SK-N-MC (cell line): ENCODE measurements around the gene DGKD.
A peak's percentile ranks its signal among the peaks of the same experiment; 100 is the strongest.

ENCODE experiments used
- DNase-seq: peaks from one replicate; pipeline ENCODE4 v3.0.0-alpha.2; 2011; ENCODE audit warnings: low read depth, low spot score
- H3K27ac ChIP-seq: fragments of 200-600 bp; sonication (generic); 2 replicates; pipeline ENCODE4 v1.5.1; 2016; ENCODE audit warnings: mixed run types
- H3K36me3 ChIP-seq: fragments of 200-600 bp; sonication (generic); 2 replicates; pipeline ENCODE4 v1.6.1; 2017; ENCODE audit warnings: antibody characterized with exemption, low read length, mixed read lengths; ENCODE audit not compliant: insufficient read depth
- H3K4me3 ChIP-seq: fragments of 200-600 bp; sonication (generic); 2 replicates; pipeline ENCODE4 v1.5.1; 2016
- H3K9ac ChIP-seq: fragments of 200-600 bp; sonication (generic); 2 replicates; pipeline ENCODE4 v1.8.0; 2017; ENCODE audit warnings: mixed run types, mixed read lengths; ENCODE audit not compliant: insufficient read length
- H3K9me3 ChIP-seq: fragments of 200-600 bp; sonication (generic); 2 replicates; pipeline ENCODE4 v1.6.1; 2017; ENCODE audit warnings: low read depth, mild to moderate bottlenecking, antibody characterized with exemption, low read length, moderate library complexity, mixed read lengths
- EZH2 ChIP-seq: fragments of 200-600 bp; sonication (generic); IDR thresholded peaks from one replicate; pipeline ENCODE4 v1.6.1; 2017; ENCODE audit warnings: antibody characterized with exemption
- FOXP2 ChIP-seq: optimal IDR thresholded peaks from 2 replicates; pipeline ENCODE3; 2011; ENCODE audit warnings: mild to moderate bottlenecking, moderate library complexity; ENCODE audit not compliant: insufficient read depth; ENCODE audit errors: extremely low read length, control extremely low read depth
- POLR2AphosphoS5 ChIP-seq: IDR thresholded peaks from 2 replicates; pipeline ENCODE4 v1.6.1; 2012; ENCODE audit warnings: mild to moderate bottlenecking, low read depth, low read length, borderline replicate concordance

DGKD gene

DNA sequence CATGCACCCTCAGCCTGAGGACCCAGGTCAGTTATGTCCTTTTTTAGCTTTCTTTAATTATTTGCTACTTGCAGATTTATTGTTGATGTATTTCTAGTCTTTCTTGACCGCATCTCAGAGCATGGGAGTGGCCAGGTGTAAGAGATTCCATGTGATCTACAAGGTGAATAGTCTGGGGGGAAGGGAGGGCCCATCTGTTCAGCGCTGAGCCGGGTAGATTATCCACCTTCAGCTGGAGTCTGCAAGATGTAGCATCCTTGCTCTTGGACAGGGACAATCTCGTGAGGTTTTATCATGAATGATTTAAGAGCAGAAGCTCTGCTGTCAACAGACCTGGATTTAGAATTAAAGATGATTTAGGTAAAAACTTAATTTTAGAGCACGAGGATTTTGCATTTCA lies 12.0 kb upstream of the DGKD start:
- H3K27ac ChIP-seq = no peak overlapping the region
- no peaks in the 10 kb centered on the region for H3K9me3 ChIP-seq
- H3K9ac ChIP-seq = no peak overlapping the region
- no peak overlapping the region for H3K4me3 ChIP-seq
- no peaks in the 10 kb centered on the region for H3K36me3 ChIP-seq
- no peak for TF ChIP-seq FOXP2
- TF ChIP-seq EZH2 = no peak
- TF ChIP-seq POLR2AphosphoS5 = no peak
- no peak for DNase-seq

DNA sequence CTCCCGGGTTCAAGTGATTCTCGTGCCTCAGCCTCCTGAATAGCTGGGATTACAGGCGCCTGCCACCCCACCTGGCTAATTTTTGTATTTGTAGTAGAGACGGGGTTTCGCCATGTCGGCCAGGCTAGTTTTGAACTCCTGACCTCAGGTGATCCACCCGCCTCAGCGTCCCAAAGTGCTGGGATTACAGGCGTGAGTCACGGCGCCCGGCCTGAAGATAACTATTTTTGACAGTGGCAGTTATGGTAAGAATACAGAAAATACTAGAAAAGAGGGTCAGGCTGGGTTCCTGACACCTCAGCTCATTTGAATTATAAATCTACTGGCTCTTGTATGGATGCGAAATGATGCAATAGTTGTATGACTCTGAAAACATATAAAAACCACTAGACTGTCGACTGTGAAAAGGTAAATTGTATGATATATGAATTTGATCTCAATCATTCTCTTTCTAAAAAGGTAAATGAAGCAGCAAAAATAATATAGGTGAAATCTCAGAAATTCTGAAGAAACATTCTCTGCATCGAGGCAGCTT lies 11.1 kb upstream of the DGKD start:
- no peak for DNase-seq
- no peaks in the 10 kb centered on the region for H3K9me3 ChIP-seq
- H3K27ac ChIP-seq = peak overlapping the region; percentile 31; the same call in 1 of the 2 replicates
- no peak overlapping the region for H3K4me3 ChIP-seq
- peak overlapping the region; percentile 32 for H3K9ac ChIP-seq
- no peaks in the 10 kb centered on the region for H3K36me3 ChIP-seq
- TF ChIP-seq EZH2 (no peak), POLR2AphosphoS5 (no peak)

DNA sequence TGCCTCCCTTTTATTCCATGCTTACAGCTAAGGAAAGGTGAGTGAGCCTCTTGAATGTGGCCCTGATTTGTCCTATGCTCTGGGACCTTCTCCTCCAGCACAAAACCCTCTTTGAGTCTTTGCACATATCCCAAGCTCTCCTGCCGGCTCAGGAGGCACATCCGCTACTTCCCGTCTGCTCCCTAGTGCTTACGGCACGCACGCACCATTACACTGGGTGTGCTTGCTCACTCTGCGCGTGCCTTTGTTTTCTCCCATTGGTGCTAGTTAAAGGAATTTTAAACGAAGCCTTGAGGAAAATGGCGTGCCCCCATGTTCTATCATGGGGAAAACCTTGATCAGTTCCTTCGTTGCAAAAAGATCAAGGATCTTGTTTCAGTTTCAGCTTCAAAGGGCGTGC lies 7.9 kb upstream of the DGKD start:
- H3K4me3 ChIP-seq = no peak overlapping the region
- no peak overlapping the region for H3K27ac ChIP-seq
- no peak for DNase-seq
- H3K9ac ChIP-seq = no peak overlapping the region
- no peaks in the 10 kb centered on the region for H3K36me3 ChIP-seq
- no peaks in the 10 kb centered on the region for H3K9me3 ChIP-seq
- TF ChIP-seq EZH2 (no peak), FOXP2 (no peak), POLR2AphosphoS5 (no peak)

DNA sequence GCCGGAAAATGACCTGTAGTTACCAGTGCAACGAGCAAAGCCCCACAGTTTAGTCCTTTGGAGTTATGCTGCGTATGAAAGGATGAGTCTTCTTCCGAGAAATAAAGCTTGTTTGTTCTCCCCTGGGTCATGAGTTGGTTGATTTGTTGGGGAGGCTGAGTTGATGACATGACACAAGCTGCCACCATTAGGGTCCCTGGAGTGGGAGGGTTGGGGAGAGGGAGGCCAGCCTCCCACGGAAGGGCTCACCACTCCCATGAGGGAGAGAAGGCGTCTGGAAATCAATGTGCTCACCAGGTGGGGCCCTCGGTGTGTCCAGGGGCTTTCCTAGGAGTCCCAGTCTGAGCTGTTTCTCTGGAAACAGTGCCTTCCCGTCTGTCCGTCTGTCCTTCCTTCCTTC lies 7.4 kb upstream of the DGKD start:
- Histone ChIP-seq H3K9me3 (no peaks in the 10 kb centered on the region), H3K27ac (no peak overlapping the region), H3K36me3 (no peaks in the 10 kb centered on the region), H3K4me3 (no peak overlapping the region), H3K9ac (no peak overlapping the region)
- TF ChIP-seq FOXP2 (no peak), EZH2 (no peak), POLR2AphosphoS5 (no peak)
- DNase-seq = no peak

DNA sequence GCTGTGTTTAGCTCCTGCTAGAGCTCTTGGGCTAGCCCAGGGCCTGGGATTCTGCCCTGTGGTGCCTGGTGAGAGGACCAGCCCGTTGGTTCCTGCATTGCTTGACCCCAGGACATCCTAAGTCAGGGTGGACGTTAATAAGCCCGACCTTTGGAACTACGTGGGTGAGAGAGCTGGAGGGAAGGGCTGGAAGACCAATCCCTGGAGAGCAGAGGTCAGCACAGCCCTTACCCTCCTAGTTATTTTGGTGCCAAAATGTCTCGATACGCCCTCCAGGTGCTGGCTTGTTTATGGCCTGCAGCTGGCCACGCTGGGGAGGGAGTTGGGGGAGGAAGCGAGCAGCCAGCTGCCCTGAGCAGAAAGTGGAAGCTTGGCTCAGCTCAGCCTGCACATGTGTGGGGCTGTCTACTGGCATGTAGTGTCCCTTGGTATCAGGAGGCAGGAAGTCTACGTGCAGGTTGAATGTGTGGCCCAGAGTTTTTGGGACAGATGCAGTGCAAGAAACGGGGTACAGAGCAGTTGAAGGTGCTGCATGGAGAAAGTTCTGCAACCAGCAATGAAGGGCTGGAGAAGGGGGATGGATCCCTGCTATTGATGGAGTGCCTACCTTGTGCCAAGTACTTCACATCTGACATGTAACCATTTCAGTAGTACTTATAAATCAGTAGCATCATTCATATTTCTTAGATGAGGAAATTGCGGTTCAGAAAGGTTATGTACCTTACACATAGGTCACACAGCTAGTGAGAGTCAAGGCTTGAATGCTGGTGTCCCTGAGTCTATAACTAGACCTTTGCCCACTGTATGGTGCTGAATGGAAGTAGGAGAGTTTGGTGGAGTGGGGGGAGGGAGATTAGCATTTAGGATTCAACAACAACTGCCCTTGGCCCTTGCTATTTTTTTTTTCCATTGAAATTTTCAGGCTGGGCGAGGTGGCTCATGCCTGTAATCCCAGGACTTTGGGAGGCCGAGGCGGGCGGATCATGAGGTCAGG lies 5.0 kb upstream of the DGKD start:
- no peak overlapping the region for H3K27ac ChIP-seq
- no peak for TF ChIP-seq FOXP2
- TF ChIP-seq POLR2AphosphoS5 = no peak
- no peak for TF ChIP-seq EZH2
- no peaks in the 10 kb centered on the region for H3K36me3 ChIP-seq
- H3K4me3 ChIP-seq = no peak overlapping the region
- no peaks in the 10 kb centered on the region for H3K9me3 ChIP-seq
- DNase-seq = no peak
- no peak overlapping the region for H3K9ac ChIP-seq

DNA sequence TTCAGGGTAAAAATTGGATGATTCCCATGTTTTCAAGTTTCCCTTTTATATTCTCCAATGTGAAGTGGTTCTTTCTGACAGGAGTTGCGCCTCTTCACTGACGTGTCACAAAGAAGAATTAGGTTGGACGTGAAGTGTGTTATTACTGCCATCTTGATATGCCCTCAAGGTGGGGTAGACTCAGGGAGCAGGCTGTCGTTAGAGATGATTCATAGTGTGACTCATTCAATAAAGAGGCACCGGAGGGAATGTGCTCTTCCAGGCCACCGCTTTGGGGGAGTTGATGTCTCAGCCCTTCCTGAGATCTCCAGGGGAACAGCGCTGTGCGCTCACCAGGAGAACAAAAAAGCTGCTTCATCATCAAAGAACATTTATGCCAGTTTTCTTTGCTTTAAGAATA lies 3.6 kb upstream of the DGKD start:
- Histone ChIP-seq H3K4me3 (peak overlapping the region; percentile 57), H3K9me3 (no peaks in the 10 kb centered on the region), H3K9ac (peak overlapping the region; percentile 68), H3K27ac (peak overlapping the region; percentile 92), H3K36me3 (peaks cover 4% of the 10 kb centered on the region)
- TF ChIP-seq FOXP2 (no peak), EZH2 (no peak), POLR2AphosphoS5 (no peak)
- no peak for DNase-seq

DNA sequence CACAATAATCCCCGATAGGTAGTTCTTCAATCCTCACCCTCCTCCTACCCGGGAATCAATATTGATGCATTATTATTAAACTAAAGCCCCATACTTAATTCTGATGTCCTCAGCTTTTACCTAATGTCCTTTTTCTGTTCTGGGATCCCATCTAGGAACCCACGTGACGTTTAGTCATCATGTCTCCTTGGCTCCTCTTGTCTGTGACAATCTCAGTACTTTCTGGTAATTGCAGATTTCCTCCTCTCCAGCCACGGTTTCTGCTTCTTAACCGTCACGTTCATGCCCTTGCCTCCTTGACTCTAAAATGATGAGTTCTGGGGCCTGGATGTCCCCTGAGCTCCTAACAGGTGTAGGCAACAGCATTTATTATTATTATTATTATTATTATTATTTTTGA lies 2.9 kb upstream of the DGKD start:
- TF ChIP-seq EZH2 = no peak
- no peak for TF ChIP-seq FOXP2
- TF ChIP-seq POLR2AphosphoS5 = no peak
- H3K27ac ChIP-seq = peak overlapping the region; percentile 92
- H3K9me3 ChIP-seq = no peaks in the 10 kb centered on the region
- DNase-seq = no peak
- peak overlapping the region; percentile 68 for H3K9ac ChIP-seq
- H3K4me3 ChIP-seq = no peak overlapping the region
- peaks cover 9% of the 10 kb centered on the region for H3K36me3 ChIP-seq

- no peak overlapping the region for H3K27ac ChIP-seq
- DNase-seq = no peak
- no peak overlapping the region for H3K9ac ChIP-seq
- TF ChIP-seq EZH2 (no peak), FOXP2 (no peak), POLR2AphosphoS5 (no peak)
- peaks cover 18% of the 10 kb centered on the region for H3K36me3 ChIP-seq
- H3K9me3 ChIP-seq = no peaks in the 10 kb centered on the region
- H3K4me3 ChIP-seq = no peak overlapping the region
Measured at GRCh38 chr2:233352141-233352842, 2.0 kb upstream of the DGKD start.
